HG03354 (cell line): ENCODE measurements around the gene TBC1D12.
"Not testable (repeated sequence)": the region's sequence is repeated elsewhere in the genome, so short reads cannot be mapped to it uniquely, and the experiment has no call there.

Experiments used
- ATAC-seq: cut with Tn5 transposase; IDR thresholded peaks from one replicate; pipeline ENCODE4 v1.9.1; 2021; ENCODE audit warnings: mild to moderate bottlenecking; ENCODE audit not compliant: unreplicated experiment, poor library complexity, severe bottlenecking

The TBC1D12 gene

GRCh38 chr10:94521276-94522250, 119.2 kb downstream of the TBC1D12 start:
- no peak for ATAC-seq

GRCh38 chr10:94524146-94524545, 121.8 kb downstream of the TBC1D12 start:
- ATAC-seq, result no peak

- no peak for ATAC-seq
These were observed 122.4 kb downstream of the TBC1D12 start for GRCh38 chr10:94524711-94525110.

- ATAC-seq, result not testable (repeated sequence)
These were observed 129.2 kb downstream of the TBC1D12 start for GRCh38 chr10:94531550-94531949.

- ATAC-seq, result no peak
These were observed 130.7 kb downstream of the TBC1D12 start for GRCh38 chr10:94533027-94533426.

- not testable (repeated sequence) for ATAC-seq
These were observed 139.9 kb downstream of the TBC1D12 start for GRCh38 chr10:94542282-94542681.

- peak; percentile 83 for ATAC-seq
These were observed 143.2 kb downstream of the TBC1D12 start, which contains the start of gene HELLS for GRCh38 chr10:94545391-94546048. Gene HELLS (plus strand): TSS chr10:94545788. CDS start chr10:94545922, 134 bp downstream.

GRCh38 chr10:94546049-94546900, 143.9 kb downstream of the TBC1D12 start:
- ATAC-seq, result peak; percentile 3

- no peak for ATAC-seq
These were observed 144.5 kb downstream of the TBC1D12 start for GRCh38 chr10:94546901-94547185.

GRCh38 chr10:94549221-94549620, 146.9 kb downstream of the TBC1D12 start:
- ATAC-seq, result no peak

- ATAC-seq, result not testable (repeated sequence)
These were observed 165.5 kb downstream of the TBC1D12 start for GRCh38 chr10:94567714-94568307.

- ATAC-seq, result no peak
These were observed 168.7 kb downstream of the TBC1D12 start for GRCh38 chr10:94571081-94571480.

GRCh38 chr10:94571528-94571927, 169.2 kb downstream of the TBC1D12 start:
- no peak for ATAC-seq

- no peak for ATAC-seq
These were observed 176.4 kb downstream of the TBC1D12 start for GRCh38 chr10:94578790-94579189.

GRCh38 chr10:94583124-94583523, 180.8 kb downstream of the TBC1D12 start:
- ATAC-seq, result no peak
